OCI-LY1 (cell line): Measurements from ENCODE around the gene GOLT1B.

ENCODE experiments used
- H2AFZ ChIP-seq: fragments of 200-600 bp; sonication (generic), shearing (Covaris generic); 2 replicates; pipeline ENCODE4 v1.6.0; 2014; ENCODE audit warnings: antibody characterized with exemption, mild to moderate bottlenecking, low read length
- H3F3A ChIP-seq: fragments of 200-600 bp; sonication (generic), shearing (Covaris generic); 2 replicates; pipeline ENCODE4 v1.6.0; 2014; ENCODE audit warnings: mild to moderate bottlenecking, antibody characterized with exemption, low read length, moderate library complexity; ENCODE audit not compliant: insufficient read depth
- H3K27ac ChIP-seq: fragments of 200-600 bp; sonication (generic); 2 replicates; pipeline ENCODE4 v1.5.1; 2014; ENCODE audit warnings: low read length, mixed run types, mild to moderate bottlenecking, low read depth; ENCODE audit not compliant: poor library complexity, severe bottlenecking
- H3K27me3 ChIP-seq: fragments of 200-600 bp; sonication (generic); 2 replicates; pipeline ENCODE4 v1.6.0; 2014; ENCODE audit warnings: antibody characterized with exemption, mild to moderate bottlenecking, low read length, moderate library complexity; ENCODE audit not compliant: insufficient read depth
- H3K36me3 ChIP-seq: fragments of 200-600 bp; sonication (generic); 2 replicates; pipeline ENCODE4 v1.6.1; 2014; ENCODE audit warnings: mild to moderate bottlenecking, antibody characterized with exemption, low read length, moderate library complexity, mixed read lengths; ENCODE audit not compliant: insufficient read depth
- H3K4me1 ChIP-seq: fragments of 200-600 bp; sonication (generic); 2 replicates; pipeline ENCODE4 v1.5.1; 2014; ENCODE audit warnings: mild to moderate bottlenecking, low read length, moderate library complexity; ENCODE audit not compliant: insufficient read depth, severe bottlenecking
- H3K4me2 ChIP-seq: fragments of 200-600 bp; sonication (generic), shearing (Covaris generic); 2 replicates; pipeline ENCODE4 v1.6.1; 2014; ENCODE audit warnings: low read length
- H3K4me3 ChIP-seq: fragments of 200-600 bp; sonication (generic); 2 replicates; pipeline ENCODE4 v1.5.1; 2014; ENCODE audit warnings: low read length, low read depth, mild to moderate bottlenecking, mixed read lengths; ENCODE audit not compliant: poor library complexity, severe bottlenecking
- H3K79me2 ChIP-seq: fragments of 200-600 bp; shearing (Covaris generic); 2 replicates; pipeline ENCODE4 v1.6.1; 2016; ENCODE audit warnings: mixed run types, low read length, mixed read lengths; ENCODE audit not compliant: insufficient read depth
- H3K9ac ChIP-seq: fragments of 200-600 bp; sonication (generic), shearing (Covaris generic); 2 replicates; pipeline ENCODE4 v1.6.1; 2014; ENCODE audit warnings: mild to moderate bottlenecking, low read length, mixed read lengths
- H3K9me2 ChIP-seq: fragments of 200-600 bp; sonication (generic), shearing (Covaris generic); 2 replicates; pipeline ENCODE4 v1.6.1; 2014; ENCODE audit warnings: low read depth, mild to moderate bottlenecking, low read length, mixed read lengths
- H3K9me3 ChIP-seq: fragments of 200-600 bp; shearing (Covaris generic); 2 replicates; pipeline ENCODE4 v1.6.1; 2014; ENCODE audit warnings: low read length, mixed read lengths
- H4K20me1 ChIP-seq: fragments of 200-600 bp; sonication (generic), shearing (Covaris generic); 2 replicates; pipeline ENCODE4 v1.6.0; 2016; ENCODE audit warnings: mild to moderate bottlenecking, low read length; ENCODE audit not compliant: insufficient read depth
- EZH2 ChIP-seq: fragments of 200-600 bp; sonication (generic), shearing (Covaris generic); IDR thresholded peaks from 2 replicates; pipeline ENCODE4 v1.8.0; 2017; ENCODE audit warnings: borderline replicate concordance, mixed run types, mild to moderate bottlenecking, antibody characterized with exemption, low read length, moderate library complexity, mixed read lengths
- TF ChIP-seq, protein P1 (sequence below): fragments of 200-600 bp; sonication (generic), shearing (Covaris generic); IDR thresholded peaks from 2 replicates; pipeline ENCODE4 v1.5.1; 2017; ENCODE audit warnings: mild to moderate bottlenecking, antibody characterized with exemption, low read length, moderate library complexity, mixed read lengths

The GOLT1B gene

DNA sequence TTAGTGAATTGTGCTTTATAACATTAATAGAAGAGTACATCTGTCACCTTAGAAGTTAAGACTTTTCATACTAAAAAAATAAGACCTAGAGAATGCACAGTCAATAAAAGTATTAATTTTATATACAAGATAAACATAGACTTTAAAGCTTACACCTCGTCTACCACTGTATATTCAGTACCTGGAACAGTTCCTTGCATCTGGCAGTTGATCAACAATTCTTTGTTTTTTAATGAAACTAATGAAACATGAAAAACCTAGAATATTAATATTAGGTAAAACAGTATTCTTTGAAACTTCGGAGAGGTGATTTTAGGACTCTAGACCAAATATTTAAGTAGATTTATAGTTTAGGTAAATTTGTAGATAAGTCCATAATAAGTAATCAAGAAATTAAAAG, 4.3 kb downstream of the GOLT1B start:
- Histone ChIP-seq H3F3A (no peaks in the 10 kb centered on the region), H4K20me1 (no peaks in the 10 kb centered on the region), H3K27ac (no peak overlapping the region), H3K9ac (no peak overlapping the region), H3K4me2 (no peak overlapping the region), H3K9me2 (no peaks in the 10 kb centered on the region), H3K9me3 (no peaks in the 10 kb centered on the region), H3K36me3 (peaks cover 16% of the 10 kb centered on the region; the same call in 1 of the 2 replicates), H3K4me1 (peaks cover 17% of the 10 kb centered on the region), H3K4me3 (no peak overlapping the region), H3K27me3 (no peaks in the 10 kb centered on the region), H3K79me2 (peaks cover 55% of the 10 kb centered on the region), H2AFZ (no peak overlapping the region)
- TF ChIP-seq EZH2, result no peak
- TF ChIP-seq, protein P1, sequence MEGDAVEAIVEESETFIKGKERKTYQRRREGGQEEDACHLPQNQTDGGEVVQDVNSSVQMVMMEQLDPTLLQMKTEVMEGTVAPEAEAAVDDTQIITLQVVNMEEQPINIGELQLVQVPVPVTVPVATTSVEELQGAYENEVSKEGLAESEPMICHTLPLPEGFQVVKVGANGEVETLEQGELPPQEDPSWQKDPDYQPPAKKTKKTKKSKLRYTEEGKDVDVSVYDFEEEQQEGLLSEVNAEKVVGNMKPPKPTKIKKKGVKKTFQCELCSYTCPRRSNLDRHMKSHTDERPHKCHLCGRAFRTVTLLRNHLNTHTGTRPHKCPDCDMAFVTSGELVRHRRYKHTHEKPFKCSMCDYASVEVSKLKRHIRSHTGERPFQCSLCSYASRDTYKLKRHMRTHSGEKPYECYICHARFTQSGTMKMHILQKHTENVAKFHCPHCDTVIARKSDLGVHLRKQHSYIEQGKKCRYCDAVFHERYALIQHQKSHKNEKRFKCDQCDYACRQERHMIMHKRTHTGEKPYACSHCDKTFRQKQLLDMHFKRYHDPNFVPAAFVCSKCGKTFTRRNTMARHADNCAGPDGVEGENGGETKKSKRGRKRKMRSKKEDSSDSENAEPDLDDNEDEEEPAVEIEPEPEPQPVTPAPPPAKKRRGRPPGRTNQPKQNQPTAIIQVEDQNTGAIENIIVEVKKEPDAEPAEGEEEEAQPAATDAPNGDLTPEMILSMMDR, result no peak

- Histone ChIP-seq H3K9me2 (no peaks in the 10 kb centered on the region), H3K36me3 (peaks cover 25% of the 10 kb centered on the region; the same call in 1 of the 2 replicates), H3K27ac (no peak overlapping the region), H3K79me2 (peaks cover 44% of the 10 kb centered on the region), H3K4me3 (no peak overlapping the region), H3K9ac (no peak overlapping the region), H3K9me3 (no peaks in the 10 kb centered on the region), H2AFZ (no peak overlapping the region), H3K27me3 (no peaks in the 10 kb centered on the region), H4K20me1 (no peaks in the 10 kb centered on the region), H3F3A (no peaks in the 10 kb centered on the region), H3K4me1 (peaks cover 10% of the 10 kb centered on the region), H3K4me2 (no peak overlapping the region)
- TF ChIP-seq, protein P1, result no peak
- no peak for TF ChIP-seq EZH2
These were observed 6.3 kb downstream of the GOLT1B start for GRCh38 chr12:21507849-21508248.

GRCh38 chr12:21509768-21510167, 8.2 kb downstream of the GOLT1B start:
- no peaks in the 10 kb centered on the region for H3K27me3 ChIP-seq
- no peak overlapping the region for H3K4me2 ChIP-seq
- TF ChIP-seq, protein P1, result no peak
- no peak for TF ChIP-seq EZH2

More at GRCh38 chr12:21509768-21510167, 8.2 kb downstream of the GOLT1B start:
- no peaks in the 10 kb centered on the region for H3K4me1 ChIP-seq
- no peaks in the 10 kb centered on the region for H3F3A ChIP-seq
- H4K20me1 ChIP-seq, result no peaks in the 10 kb centered on the region
- peaks cover 33% of the 10 kb centered on the region; the same call in 1 of the 2 replicates for H3K36me3 ChIP-seq
- H3K4me3 ChIP-seq, result no peak overlapping the region
- no peak overlapping the region for H3K27ac ChIP-seq
- no peak overlapping the region for H3K9ac ChIP-seq
- H3K9me3 ChIP-seq, result no peaks in the 10 kb centered on the region
- H3K79me2 ChIP-seq, result peaks cover 25% of the 10 kb centered on the region
- no peak overlapping the region for H2AFZ ChIP-seq
- H3K9me2 ChIP-seq, result no peaks in the 10 kb centered on the region
